CD4-positive, alpha-beta T cell treated with Interleukin-10 for 1 hour (primary cell): Measurements from ENCODE around the gene PHC3.
A peak's percentile ranks its signal among the peaks of the same experiment; 100 is the strongest.
"Not testable (repeated sequence)": the region's sequence is repeated elsewhere in the genome, so short reads cannot be mapped to it uniquely, and the experiment has no call there.

Source experiments
- DNase-seq: peaks from one replicate; pipeline ENCODE4 v3.0.0-alpha.2; 2020

The PHC3 gene, protein sequence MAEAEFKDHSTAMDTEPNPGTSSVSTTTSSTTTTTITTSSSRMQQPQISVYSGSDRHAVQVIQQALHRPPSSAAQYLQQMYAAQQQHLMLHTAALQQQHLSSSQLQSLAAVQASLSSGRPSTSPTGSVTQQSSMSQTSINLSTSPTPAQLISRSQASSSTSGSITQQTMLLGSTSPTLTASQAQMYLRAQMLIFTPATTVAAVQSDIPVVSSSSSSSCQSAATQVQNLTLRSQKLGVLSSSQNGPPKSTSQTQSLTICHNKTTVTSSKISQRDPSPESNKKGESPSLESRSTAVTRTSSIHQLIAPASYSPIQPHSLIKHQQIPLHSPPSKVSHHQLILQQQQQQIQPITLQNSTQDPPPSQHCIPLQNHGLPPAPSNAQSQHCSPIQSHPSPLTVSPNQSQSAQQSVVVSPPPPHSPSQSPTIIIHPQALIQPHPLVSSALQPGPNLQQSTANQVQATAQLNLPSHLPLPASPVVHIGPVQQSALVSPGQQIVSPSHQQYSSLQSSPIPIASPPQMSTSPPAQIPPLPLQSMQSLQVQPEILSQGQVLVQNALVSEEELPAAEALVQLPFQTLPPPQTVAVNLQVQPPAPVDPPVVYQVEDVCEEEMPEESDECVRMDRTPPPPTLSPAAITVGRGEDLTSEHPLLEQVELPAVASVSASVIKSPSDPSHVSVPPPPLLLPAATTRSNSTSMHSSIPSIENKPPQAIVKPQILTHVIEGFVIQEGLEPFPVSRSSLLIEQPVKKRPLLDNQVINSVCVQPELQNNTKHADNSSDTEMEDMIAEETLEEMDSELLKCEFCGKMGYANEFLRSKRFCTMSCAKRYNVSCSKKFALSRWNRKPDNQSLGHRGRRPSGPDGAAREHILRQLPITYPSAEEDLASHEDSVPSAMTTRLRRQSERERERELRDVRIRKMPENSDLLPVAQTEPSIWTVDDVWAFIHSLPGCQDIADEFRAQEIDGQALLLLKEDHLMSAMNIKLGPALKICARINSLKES

GRCh38 chr3:170180908-170181885 lies at the start of gene PHC3:
PHC3 (minus strand) TSS chr3:170181733; CDS start chr3:170181715, 18 bp downstream.
- peak; percentile 94 for DNase-seq

DNA sequence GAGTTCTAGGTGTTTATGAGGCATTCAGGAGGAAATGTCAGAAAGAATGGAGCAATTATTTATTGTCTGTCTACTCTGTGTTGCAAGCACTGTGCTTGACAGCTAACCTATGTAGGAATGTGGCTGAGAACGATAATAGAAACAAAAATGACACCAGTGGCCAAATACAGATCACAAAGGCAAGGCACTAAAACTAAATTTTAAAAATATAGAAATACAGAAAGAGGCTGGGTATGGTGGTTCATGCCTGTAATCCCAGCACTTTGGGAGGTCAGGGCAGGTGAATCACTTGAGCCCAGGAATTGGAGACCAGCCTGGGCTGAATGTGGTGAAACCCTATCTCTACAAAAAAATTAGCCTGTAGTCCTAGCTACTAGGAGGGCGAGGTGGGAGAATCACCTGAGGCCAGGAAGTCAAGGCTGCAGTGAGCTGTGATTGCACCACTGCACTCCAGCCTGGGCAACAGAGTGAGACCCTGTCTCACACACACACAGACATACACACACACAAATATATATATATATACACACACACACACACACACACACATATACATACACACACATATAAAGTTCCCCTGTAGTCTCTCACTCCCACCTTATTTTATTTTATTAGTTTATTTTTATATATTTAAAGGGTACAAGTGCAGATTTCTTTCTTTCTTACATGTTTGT lies 46.7 kb upstream of the PHC3 start:
- no peak for DNase-seq

GRCh38 chr3:170226426-170226960 lies 45.0 kb upstream of the PHC3 start:
- DNase-seq: no peak

DNA sequence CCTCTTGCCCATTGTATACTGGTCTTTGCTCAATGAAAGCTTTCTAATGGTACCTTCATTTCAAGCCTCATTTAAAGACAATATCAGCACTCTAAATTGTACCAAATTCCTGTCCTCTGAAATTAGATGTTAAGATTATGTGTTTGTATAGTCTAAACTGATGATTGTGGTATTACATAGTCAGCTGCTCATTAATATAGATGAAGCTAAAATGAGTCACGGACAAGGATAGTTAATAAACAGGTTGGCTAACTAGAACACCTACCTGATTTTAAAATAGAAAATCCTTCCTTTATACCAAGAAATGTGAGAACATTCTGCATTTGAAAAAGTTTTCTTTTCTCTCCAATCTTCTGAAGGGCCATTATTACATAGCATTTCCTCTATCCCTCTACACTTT lies 43.6 kb upstream of the PHC3 start:
- DNase-seq: no peak

DNA sequence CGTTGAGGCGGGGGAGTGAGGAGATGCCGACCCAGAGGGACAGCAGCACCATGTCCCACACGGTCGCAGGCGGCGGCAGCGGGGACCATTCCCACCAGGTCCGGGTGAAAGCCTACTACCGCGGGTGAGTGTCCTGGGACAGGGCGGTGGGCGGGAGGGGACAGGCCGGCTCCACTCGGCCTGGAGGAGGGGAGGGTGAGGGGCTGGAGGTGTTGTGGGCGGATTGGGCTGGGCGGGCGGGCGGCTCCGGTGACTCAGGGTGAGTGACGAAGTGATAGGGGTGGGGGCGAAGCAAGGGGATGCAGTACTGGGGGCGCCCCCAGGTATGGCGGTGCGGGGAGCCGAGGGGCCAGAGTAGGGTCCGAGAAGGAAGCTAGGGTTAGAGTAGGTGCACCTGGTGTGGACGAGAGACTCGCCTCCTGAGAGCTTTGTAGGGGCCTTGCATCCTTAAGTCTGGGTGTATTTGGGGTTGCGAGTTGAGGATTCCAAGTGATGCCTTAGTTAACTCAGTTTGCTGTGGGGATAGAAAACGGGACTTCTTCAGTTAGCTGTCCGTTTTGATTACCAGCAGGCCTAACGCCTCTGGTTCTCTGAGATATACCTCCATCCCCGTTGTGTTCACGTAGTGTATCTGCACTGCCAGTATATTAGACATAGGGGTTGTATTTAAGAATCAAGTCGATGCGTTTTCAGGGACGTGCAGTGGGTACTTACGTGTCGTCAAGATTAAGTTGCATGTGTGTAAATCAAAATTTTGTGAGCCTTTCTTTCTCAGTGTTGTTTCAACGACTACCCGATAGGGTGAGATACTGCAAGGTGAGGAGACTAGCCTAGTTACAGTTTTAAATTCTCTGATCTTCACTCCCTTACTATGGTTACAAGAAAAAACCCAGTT lies 41.4 kb upstream of the PHC3 start:
- peak; percentile 49 for DNase-seq

GRCh38 chr3:170221924-170222646 lies 40.6 kb upstream of the PHC3 start, which contains the start of gene PRKCI:
PRKCI (plus strand) TSS chr3:170222424; CDS start chr3:170222670, 246 bp downstream.
- DNase-seq: peak; percentile 92

DNA sequence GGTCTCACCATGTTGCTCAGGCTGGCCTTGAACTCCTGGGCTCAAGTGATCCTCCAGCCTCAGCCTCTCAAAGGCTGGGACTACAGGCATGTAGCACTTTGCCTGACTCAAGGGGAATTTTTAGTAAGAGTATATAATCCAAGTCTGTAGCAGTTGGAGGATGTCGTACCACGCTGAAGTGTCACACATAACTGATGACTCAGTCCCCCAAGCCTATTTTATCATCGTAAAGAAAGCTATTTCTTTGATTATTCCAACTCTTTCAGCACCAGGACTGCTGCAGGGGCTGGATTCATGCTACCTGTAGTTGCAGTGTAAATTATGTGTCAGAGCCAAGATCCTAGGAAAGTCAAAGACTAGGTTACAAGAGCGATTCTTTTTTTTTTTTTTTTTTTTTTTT lies 39.3 kb upstream of the PHC3 start:
- DNase-seq: no peak

DNA sequence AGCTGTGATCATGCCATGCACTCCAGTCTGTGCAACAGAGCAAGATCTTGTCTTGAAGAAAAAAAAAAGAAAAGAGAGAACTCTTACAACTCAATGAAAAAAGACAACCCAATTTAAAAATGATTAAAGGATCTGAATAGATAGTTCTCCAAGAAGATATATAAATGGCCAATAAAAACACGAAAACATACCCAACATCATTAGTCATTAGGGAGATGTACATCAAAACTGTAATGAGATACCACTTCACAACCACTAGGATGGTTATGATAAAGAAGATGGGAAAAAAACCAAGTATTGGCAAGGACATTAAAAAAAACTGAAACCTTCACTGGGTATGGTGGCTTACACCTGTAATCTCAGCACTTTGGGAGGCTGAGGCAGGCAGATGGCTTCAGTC lies 38.3 kb upstream of the PHC3 start:
- no peak for DNase-seq

DNA sequence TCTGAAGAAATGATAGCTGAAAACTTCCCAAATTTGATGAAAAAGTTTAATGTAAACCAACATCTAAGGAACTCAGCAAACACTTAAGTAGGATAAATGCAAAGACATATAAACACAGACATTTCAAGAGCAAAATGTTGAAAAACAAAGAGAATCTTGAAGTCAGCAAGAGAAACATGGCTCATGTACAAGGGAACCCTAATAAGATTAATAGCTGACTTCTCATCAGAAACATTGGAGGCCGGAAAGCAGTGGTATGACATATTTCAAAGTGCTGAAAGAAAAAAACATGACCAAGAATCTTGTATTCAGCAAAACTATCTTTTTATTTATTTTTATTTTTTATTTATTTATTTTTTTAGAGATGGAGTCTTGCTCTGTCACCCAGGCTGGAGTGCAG lies 30.1 kb upstream of the PHC3 start:
- no peak for DNase-seq

- DNase-seq: no peak
Observed at GRCh38 chr3:170207717-170208116, 26.2 kb upstream of the PHC3 start.

GRCh38 chr3:170206164-170206762 lies 24.7 kb upstream of the PHC3 start:
- DNase-seq: not testable (repeated sequence)

DNA sequence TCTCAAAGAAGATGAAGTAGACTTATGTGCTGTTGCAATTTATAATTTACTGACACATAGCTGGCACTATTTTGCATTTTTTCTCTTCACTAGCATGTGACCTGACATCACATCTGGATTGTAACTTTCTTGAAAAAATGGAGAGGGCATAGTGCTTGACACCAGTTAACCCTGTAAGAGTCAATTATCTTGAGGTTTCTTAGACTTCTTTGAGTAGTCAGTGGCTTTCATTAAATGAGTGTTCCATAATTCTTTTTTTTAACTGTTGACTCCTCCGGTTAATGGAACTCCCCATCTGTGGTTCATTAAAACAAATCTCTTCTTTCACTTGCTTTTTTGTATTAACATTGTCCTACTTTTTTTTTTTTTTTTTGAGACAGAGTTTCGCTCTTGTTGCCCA lies 23.8 kb upstream of the PHC3 start:
- DNase-seq: no peak

GRCh38 chr3:170204509-170204908 lies 23.0 kb upstream of the PHC3 start:
- DNase-seq: no peak

DNA sequence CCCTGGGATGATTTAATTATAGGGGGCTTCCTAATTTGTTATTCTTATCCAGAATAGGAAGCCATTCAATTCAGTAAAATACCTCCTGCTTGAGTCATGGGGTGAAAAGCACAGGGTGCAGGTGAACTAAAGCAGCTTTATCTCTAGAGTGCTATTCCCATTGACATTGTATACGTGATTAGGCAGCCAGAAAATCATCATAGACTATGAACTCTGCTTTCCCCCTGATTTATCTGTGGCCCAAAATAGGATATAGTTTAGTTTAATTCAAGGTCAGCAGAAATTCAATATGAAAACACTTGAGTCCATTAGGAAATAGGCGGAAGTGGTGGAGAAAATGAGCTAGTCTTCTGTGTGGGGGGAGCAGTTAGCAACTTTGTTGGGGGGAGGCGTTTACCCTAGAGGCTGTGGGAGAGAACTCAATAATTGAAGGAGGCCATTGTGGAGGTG lies 22.5 kb upstream of the PHC3 start:
- DNase-seq: no peak

GRCh38 chr3:170203457-170203856 lies 21.9 kb upstream of the PHC3 start:
- no peak for DNase-seq

DNA sequence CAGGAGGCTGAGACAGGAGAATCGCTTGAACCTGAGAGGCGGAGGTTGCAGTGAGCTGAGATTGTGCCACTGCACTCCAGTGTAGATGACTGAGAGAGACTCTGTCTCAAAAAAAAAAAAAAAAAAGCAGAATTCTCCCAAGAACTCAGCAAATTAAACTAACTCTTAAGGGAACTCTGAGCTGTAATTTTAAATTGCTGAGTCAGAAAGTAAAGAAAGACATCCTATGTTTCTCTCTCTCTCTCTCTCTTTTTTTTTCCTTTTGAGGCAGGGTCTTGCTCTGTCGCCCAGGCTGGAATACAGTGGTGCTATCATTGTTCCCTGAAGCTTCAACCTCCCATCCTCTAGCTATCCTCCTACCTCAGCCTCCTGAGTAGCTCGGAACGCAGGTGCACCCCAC lies 20.0 kb upstream of the PHC3 start:
- no peak for DNase-seq

DNA sequence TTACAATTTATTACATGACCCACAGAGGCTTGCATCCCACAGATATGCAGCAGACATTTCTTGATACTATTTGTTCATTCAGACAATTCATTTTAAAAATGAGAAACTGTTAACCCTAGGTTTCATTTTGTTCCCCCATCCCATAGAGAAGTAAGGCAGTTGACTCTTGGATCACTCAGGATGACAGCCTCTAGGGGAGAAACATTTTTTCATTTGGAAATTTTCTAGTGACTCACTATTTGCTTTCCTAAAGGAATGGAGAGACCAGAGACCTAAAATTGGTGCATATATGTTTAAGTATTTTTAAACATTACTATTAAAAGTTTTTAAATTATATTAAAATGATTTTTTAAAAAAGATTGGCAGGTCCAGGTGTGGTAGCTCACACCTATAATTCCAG lies 19.5 kb upstream of the PHC3 start:
- DNase-seq: no peak

DNA sequence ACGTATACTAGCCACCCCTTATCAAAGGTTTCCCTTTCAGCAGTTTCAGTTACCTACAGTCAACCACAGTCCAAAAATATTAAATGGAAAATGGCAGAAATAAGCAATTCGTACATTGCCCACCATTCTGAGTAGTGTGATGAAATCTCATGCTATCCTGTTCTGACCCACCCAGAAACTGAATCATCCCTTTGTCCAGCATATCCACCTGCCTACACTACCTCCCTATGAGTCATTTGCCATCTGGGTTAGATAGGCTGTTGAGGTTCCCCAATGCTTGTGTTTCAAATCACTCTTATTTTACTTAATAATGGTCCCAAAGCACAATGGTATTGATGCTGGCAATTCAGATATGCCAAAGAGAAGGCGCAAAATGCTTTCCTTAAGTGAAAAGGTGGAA lies 15.3 kb upstream of the PHC3 start:
- no peak for DNase-seq

DNA sequence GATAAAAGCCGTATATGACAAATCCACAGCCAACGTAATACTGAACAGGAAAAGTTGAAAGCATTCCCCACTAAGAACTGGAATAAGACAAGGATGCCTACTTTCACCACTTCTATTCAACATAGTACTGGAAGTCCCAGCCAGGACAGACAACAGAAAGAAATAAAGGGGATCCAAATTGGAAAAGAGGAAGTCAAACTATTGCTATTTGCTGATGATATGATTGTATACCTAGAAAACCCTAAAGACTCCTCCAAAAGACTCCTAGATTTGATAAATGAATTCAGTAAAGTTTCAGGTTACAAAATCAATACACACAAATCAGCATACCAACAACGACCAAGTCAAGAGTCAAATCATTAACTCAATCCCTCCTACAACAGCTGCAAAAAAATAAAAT lies 14.2 kb upstream of the PHC3 start:
- not testable (repeated sequence) for DNase-seq
